CD4-positive, alpha-beta T cell treated with Interleukin-2 at 100 ng/mL for 4 hours (primary cell): ENCODE data around the gene SCPEP1.
A peak's percentile ranks its signal among the peaks of the same experiment; 100 is the strongest.
"Not testable (repeated sequence)": the region's sequence is repeated elsewhere in the genome, so short reads cannot be mapped to it uniquely, and the experiment has no call there.

Experiments
- DNase-seq: peaks from one replicate; pipeline ENCODE4 v3.0.0-alpha.2; 2020; ENCODE audit warnings: low spot score

SCPEP1 gene

GRCh38 chr17:56965241-56965640 lies 12.7 kb upstream of the SCPEP1 start:
- not testable (repeated sequence) for DNase-seq

- not testable (repeated sequence) for DNase-seq
Observed at GRCh38 chr17:56965681-56966080, 12.2 kb upstream of the SCPEP1 start.

GRCh38 chr17:56966338-56966737 lies 11.6 kb upstream of the SCPEP1 start:
- no peak for DNase-seq

- no peak for DNase-seq
Observed at GRCh38 chr17:56970974-56971373, 7.0 kb upstream of the SCPEP1 start.

- DNase-seq: no peak
Observed at GRCh38 chr17:56972111-56972730, 5.7 kb upstream of the SCPEP1 start.

GRCh38 chr17:56973520-56973919 lies 4.4 kb upstream of the SCPEP1 start:
- DNase-seq: no peak

- DNase-seq: no peak
Observed at GRCh38 chr17:56974055-56974454, 3.9 kb upstream of the SCPEP1 start.

- no peak for DNase-seq
Observed at GRCh38 chr17:56975656-56976055, 2.3 kb upstream of the SCPEP1 start.

- DNase-seq: no peak
Observed at GRCh38 chr17:56976941-56977608, 856 bp upstream of the SCPEP1 start.

- peak; percentile 2 for DNase-seq
Observed at GRCh38 chr17:56978441-56979090, 635 bp downstream of the SCPEP1 start.

GRCh38 chr17:56979091-56979480 lies 1.2 kb downstream of the SCPEP1 start:
- DNase-seq: no peak

GRCh38 chr17:56980526-56980925 lies 2.6 kb downstream of the SCPEP1 start:
- DNase-seq: not testable (repeated sequence)

GRCh38 chr17:56982312-56982711 lies 4.4 kb downstream of the SCPEP1 start:
- DNase-seq: no peak

GRCh38 chr17:56983366-56983765 lies 5.4 kb downstream of the SCPEP1 start:
- DNase-seq: no peak

GRCh38 chr17:56985371-56986162 lies 7.6 kb downstream of the SCPEP1 start:
- DNase-seq: no peak

GRCh38 chr17:56987283-56987834 lies 9.4 kb downstream of the SCPEP1 start:
- DNase-seq: no peak

GRCh38 chr17:56988901-56989572 lies 11.1 kb downstream of the SCPEP1 start:
- no peak for DNase-seq

GRCh38 chr17:56992364-56992763 lies 14.4 kb downstream of the SCPEP1 start:
- DNase-seq: no peak

GRCh38 chr17:56994009-56994792 lies 16.3 kb downstream of the SCPEP1 start:
- DNase-seq: no peak

GRCh38 chr17:56995766-56996165 lies 17.8 kb downstream of the SCPEP1 start:
- DNase-seq: no peak

GRCh38 chr17:56997313-56997712 lies 19.4 kb downstream of the SCPEP1 start:
- no peak for DNase-seq
